ENCODE results near the gene ZNF416.

Gene ZNF416

GRCh38 chr19:57578487-57579205 lies at the start of gene ZNF416:
ZNF416 (minus strand) TSS chr19:57578911; CDS start chr19:57578704, 207 bp downstream.
- peak; percentile 56 for TF ChIP-seq CTCF (conservative IDR thresholded peaks at IDR 0.05)
- peak within 1 kb of the TSS; percentile 83 for H3K27ac ChIP-seq

- H3K27ac ChIP-seq, result no peak overlapping the region
- TF ChIP-seq CTCF (conservative IDR thresholded peaks at IDR 0.05), result no peak
These were observed 44.4 kb upstream of the ZNF416 start for GRCh38 chr19:57623091-57623490.

DNA sequence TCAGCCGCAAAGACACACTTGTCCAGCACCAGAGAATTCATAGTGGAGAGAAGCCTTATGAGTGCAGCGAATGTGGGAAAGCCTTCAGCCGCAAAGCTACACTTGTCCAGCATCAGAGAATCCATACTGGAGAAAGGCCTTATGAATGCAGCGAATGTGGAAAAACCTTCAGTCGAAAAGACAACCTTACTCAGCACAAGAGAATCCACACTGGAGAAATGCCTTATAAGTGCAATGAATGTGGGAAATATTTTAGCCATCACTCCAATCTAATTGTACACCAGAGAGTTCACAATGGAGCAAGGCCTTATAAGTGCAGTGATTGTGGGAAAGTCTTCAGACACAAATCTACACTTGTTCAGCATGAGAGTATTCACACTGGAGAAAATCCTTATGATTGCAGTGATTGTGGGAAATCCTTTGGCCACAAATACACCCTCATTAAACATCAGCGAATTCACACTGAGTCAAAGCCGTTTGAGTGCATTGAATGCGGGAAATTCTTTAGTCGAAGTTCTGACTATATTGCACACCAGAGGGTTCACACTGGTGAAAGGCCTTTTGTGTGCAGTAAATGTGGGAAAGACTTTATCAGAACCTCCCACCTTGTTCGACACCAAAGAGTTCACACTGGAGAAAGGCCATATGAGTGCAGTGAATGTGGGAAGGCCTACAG lies 42.1 kb upstream of the ZNF416 start:
- H3K27ac ChIP-seq, result no peak overlapping the region
- no peak for TF ChIP-seq CTCF (conservative IDR thresholded peaks at IDR 0.05)

DNA sequence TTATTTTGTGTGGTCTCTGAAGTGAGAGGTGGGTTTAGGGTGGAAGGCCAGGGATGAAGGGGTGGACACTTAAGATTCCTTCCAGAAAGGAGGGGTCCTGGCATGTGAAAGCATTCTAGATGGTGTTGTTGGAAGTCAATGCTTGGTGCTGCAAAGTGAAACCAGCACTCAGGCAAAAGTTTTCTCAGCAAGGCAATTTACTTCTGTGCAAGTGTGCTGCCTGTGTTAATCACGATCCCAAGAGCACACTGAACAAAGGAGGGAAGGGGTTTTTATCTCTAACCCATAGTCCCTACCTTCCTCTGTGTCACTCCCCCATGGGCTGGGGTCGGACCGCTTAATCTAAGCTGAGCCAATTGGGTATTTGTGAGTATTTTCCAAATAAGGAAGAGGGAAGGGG lies 36.6 kb upstream of the ZNF416 start:
- H3K27ac ChIP-seq, result peak overlapping the region; percentile 90; the same call in 1 of the 2 replicates
- no peak for TF ChIP-seq CTCF (conservative IDR thresholded peaks at IDR 0.05)

DNA sequence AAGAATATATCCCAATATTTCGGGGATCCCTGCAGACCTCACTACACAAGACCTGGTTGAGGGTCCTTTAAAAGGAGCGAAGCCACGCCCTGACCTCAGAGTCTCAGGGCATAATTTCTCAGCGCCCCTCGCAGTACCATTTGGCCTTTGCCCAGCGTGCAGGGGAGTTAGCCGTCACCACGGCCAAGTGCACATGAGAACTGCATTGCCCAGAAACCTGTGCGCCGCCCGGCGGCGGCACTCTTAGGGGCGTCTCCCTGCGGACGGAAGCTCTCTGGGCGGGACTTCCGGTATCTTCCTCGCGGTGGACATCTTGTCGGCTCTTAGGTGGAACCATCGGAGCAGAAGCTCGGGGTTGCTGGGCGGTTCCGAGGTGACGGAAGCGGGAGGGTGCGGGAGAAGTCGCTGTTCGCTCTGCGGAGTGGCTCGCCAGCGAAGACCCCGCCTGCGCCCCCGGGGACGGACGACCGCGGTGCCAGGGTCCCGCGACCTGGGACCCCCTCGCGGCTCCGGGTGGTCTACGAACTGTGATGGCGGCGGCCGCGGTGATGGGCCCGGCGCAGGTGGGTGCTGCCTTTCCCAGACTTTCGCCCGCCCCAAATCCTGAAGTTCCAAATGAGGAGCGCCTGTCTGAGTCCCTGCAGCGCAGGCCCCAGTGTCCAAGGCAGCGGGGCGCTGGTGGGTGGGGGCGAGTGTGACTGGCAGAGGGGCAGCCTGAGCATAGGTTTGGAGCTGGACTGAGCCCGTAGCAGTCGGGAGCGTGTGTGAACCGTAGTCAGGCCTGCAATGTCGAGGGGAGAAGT lies 35.4 kb upstream of the ZNF416 start, which contains the start of gene ZNF134:
TSS of gene ZNF134 (plus strand) at position 302 of the 803 bp plus-strand sequence. CDS start 5,227 bp downstream, outside the sequence.
- peak within 1 kb of the TSS; percentile 90 for H3K27ac ChIP-seq
- TF ChIP-seq CTCF (conservative IDR thresholded peaks at IDR 0.05), result no peak

GRCh38 chr19:57611113-57611512 lies 32.4 kb upstream of the ZNF416 start:
- TF ChIP-seq CTCF (conservative IDR thresholded peaks at IDR 0.05), result no peak
- no peak overlapping the region for H3K27ac ChIP-seq

DNA sequence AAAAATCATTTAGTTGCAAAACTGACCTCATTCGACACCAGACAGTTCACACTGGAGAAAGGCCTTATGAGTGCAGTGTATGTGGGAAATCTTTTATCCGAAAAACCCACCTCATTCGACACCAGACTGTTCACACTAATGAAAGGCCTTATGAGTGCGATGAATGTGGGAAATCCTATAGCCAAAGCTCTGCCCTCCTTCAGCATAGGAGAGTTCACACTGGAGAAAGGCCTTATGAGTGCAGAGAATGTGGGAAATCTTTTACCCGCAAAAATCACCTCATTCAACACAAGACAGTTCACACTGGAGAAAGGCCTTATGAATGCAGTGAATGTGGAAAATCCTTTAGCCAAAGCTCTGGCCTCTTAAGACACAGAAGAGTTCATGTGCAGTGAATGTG lies 28.2 kb upstream of the ZNF416 start:
- H3K27ac ChIP-seq, result no peak overlapping the region
- TF ChIP-seq CTCF (conservative IDR thresholded peaks at IDR 0.05), result no peak
